ENCODE measurements around the gene VSX1. TPM values are rescaled to one million over a fixed set of nuclear protein-coding genes. Genes with fewer than 3 reads are reported as not detected.
A peak's percentile ranks its signal among the peaks of the same experiment; 100 is the strongest.

VSX1 gene
- total RNA-seq, 2 experiments from 2014 or later, result not detected

DNA sequence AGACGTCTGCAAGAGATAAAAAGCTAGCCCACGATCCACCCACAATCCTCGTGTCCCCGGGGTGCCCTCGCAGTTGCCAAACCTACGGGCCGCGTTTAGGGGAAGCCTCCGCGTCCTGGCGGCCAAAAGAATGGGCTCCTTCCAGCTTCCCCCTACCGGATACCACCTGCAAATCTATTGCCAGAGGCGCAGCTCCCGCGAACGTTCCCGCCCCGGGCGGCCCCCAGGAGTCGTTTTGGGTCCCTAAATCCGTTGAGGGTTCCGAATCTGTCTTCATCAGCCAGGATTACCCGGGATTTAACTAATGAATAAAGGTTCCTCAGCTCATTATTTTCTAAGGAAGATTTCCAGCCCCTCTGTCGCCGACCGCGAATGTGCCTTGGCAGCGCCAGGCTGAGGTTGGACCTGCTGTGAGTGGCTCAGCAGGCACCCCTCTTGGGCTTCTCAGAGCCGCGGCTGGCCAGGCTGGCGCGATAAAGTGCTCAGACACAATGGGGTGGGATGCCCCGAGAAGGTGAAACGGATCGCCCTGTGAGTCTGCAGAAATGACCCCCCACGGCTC is 2.8 kb upstream of the VSX1 start:
- H3K27ac Mint-ChIP-seq, result no peak overlapping the region

DNA sequence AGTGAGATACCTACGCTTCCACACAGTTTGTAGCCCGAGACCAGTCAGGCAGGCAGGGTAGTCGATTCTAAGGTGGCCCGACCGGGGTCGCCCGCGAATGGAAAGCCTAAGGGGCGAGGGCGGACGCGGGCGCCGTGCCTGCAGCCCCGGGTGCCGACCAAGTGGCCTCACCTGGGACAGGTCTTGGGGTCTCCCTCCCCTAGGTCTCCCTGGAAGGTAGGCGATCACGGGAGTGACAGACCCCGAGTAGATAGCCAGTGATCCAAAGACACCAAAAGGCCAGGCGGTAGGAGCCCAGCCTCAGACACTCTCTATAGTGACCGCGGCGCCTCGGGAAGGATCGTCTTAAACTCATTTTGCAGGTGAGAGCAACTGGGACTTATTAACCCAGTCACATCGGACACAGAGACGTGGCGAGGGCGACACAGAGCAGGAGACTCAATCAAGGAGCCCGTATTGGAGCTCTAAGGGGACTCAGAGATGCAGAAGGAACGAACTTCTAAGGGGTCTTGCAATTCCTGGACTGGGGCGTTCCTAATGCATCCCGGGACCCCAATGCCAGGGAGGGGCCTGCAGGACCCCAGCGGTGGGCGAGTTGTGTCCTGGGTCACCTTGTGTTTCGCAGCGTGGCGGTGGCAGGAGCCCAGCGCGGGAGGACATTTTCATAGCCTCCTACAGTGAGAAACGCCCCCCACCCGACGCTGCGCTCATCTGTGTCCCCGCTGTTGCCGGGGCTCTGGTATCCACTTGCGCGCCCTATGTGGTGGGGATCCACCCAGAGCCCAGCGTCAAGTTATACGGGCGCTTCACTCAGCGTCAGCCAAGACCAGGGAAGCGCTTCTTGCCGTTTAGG is 2.1 kb upstream of the VSX1 start:
- H3K4me1 Mint-ChIP-seq (ENCODE audit: low read depth), result peaks cover 26% of the 10 kb centered on the region
- CTCF ChIA-PET, result interaction anchor here (1.0 to 1.2 kb wide), 2 partner anchors 19 to 95 kb away, joined by 3 to 5 read pairs; no protein-coding TSS in a partner anchor
- no peak for DNase-seq
- POLR2A ChIA-PET, result no interaction called here
- H3K36me3 Mint-ChIP-seq, result no peaks in the 10 kb centered on the region
- H3K4me3 Mint-ChIP-seq, result no peak overlapping the region
- intact Hi-C loops (cut with micrococcal nuclease), result loop anchor here (5.0 kb wide), 1 partner anchor 93 kb away; no protein-coding TSS in a partner anchor
- no peaks in the 10 kb centered on the region for H3K9me3 Mint-ChIP-seq
- H3K27me3 Mint-ChIP-seq, result peaks cover 53% of the 10 kb centered on the region
- H3K27ac Mint-ChIP-seq, result no peak overlapping the region

More for the DNA sequence above, 2.8 kb upstream of the VSX1 start:
- ChIA-PET POLR2A (no interaction called here), CTCF (interaction anchor here (1.0 kb wide), 1 partner anchor 94 kb away, joined by 5 read pairs; no protein-coding TSS in a partner anchor)
- Mint-ChIP-seq H3K36me3 (no peaks in the 10 kb centered on the region), H3K4me3 (no peak overlapping the region), H3K4me1 (ENCODE audit: low read depth) (peaks cover 26% of the 10 kb centered on the region), H3K9me3 (no peaks in the 10 kb centered on the region), H3K27me3 (peaks cover 48% of the 10 kb centered on the region)
- intact Hi-C loops (cut with micrococcal nuclease), result loop anchor here (5.0 kb wide), 1 partner anchor 93 kb away; no protein-coding TSS in a partner anchor
- no peak for DNase-seq

DNA sequence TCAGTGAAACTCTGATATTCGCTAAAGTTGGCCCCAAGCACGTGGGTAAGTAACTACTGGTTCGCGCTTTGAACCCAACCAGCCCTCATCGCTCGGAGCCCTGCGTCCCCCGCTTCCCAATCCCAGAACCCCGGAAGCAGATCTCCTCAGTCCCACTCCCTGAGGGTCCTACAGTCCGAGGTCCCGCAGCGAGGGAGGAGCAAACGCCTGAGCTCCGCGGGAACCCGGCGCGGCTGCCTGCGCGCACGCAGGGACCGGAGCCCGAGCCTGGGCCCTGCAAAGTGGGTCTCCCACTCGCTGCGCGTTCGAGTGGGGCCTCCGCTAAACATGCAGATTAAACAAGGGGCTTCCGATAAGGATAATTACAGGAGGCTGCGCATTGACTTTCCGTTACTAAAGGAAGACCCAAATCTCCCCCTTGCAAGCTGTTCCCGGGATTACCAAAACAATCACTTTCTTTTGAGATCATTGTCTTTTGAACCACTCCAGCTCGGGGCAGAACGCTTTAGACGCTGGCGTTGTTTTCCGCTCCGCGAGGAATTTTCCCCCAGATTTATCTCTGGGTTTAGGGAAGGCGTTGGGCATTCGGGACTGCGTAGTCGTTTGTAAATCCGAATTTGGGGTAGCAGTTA is 1.3 kb upstream of the VSX1 start:
- Mint-ChIP-seq H3K36me3 (no peaks in the 10 kb centered on the region), H3K27me3 (peaks cover 58% of the 10 kb centered on the region), H3K4me3 (no peak overlapping the region), H3K27ac (no peak overlapping the region), H3K9me3 (no peaks in the 10 kb centered on the region), H3K4me1 (ENCODE audit: low read depth) (peaks cover 26% of the 10 kb centered on the region)
- DNase-seq, result no peak
- CTCF ChIA-PET, result interaction anchor here (1.2 kb wide), 1 partner anchor 18 kb away, joined by 3 read pairs; no protein-coding TSS in a partner anchor
- intact Hi-C loops (cut with micrococcal nuclease), result loop anchor here (5.0 kb wide), 1 partner anchor 94 kb away; no protein-coding TSS in a partner anchor
- POLR2A ChIA-PET, result no interaction called here

DNA sequence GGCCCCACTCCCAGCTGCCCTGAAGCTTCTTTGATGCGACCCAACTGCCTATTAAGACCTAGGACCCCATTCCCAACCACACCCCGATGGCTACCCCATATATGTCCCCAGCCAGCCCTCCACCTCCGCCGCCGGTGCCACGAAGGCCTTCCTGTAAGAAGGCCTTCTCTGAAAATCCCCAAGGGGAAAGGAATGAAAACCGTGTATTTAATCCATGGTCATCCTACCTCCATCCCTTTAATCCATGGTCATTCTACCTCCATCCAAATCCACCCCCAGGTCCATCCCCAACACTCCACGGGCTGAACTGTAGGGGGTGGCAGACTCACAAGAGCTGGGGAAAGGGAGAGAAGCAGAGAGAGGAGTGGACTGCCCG is 545 bp upstream of the VSX1 start:
- no peaks in the 10 kb centered on the region for H3K9me3 Mint-ChIP-seq
- no peaks in the 10 kb centered on the region for H3K36me3 Mint-ChIP-seq
- DNase-seq, result no peak
- ChIA-PET POLR2A (no interaction called here), CTCF (interaction anchor here (1.2 kb wide), 1 partner anchor 17 kb away, joined by 3 read pairs; no protein-coding TSS in a partner anchor)
- H3K4me1 Mint-ChIP-seq (ENCODE audit: low read depth), result peaks cover 26% of the 10 kb centered on the region
- H3K27ac Mint-ChIP-seq, result no peak overlapping the region
- no peak overlapping the region for H3K4me3 Mint-ChIP-seq
- intact Hi-C loops (cut with micrococcal nuclease), result loop anchor here (5.0 kb wide), 1 partner anchor 95 kb away; no protein-coding TSS in a partner anchor
- H3K27me3 Mint-ChIP-seq, result peaks cover 65% of the 10 kb centered on the region

DNA sequence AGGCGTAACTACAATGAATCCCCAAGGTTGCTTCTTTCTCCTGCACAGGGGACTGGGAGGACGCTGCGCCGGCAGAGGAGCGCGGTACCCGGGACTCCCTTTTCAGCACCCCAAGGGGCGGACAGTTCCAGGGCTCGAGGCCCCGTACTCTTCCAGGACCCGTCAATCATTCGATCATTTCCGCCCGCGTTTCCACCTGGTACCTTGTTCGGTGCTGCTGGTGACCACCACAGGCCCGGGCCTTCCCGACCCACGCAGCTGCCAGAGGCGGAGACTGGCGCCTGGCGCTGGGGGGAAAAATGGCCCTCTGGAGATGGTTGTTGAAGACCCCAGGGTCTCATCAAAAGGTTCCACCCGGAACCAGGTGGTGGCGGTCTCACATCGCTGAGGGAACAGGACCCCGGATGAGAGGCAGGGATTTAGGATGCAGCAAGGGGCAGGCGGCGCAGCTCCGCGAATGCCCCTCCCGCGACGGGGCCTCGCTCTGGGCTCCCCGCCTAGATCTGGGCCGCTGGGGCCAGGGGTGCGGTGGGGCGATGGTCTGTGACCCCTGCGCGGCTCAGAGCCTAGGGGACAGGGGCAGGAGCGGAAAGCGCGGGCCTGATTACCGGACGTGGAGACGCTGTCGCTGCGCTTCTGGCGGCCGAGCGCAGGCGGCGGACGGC is 744 bp downstream of the VSX1 start:
- no peak overlapping the region for H3K27ac Mint-ChIP-seq
- no peak overlapping the region for H3K4me3 Mint-ChIP-seq
- peak; percentile 56 for DNase-seq
- H3K9me3 Mint-ChIP-seq, result no peaks in the 10 kb centered on the region
- intact Hi-C loops (cut with micrococcal nuclease), result loop anchor here (5.0 kb wide), 1 partner anchor 96 kb away; no protein-coding TSS in a partner anchor
- ChIA-PET CTCF (interaction anchor here (1.3 kb wide), 1 partner anchor 16 kb away, joined by 3 read pairs; no protein-coding TSS in a partner anchor), POLR2A (no interaction called here)
- H3K4me1 Mint-ChIP-seq (ENCODE audit: low read depth), result peaks cover 32% of the 10 kb centered on the region
- H3K36me3 Mint-ChIP-seq, result no peaks in the 10 kb centered on the region
- peaks cover 71% of the 10 kb centered on the region for H3K27me3 Mint-ChIP-seq

DNA sequence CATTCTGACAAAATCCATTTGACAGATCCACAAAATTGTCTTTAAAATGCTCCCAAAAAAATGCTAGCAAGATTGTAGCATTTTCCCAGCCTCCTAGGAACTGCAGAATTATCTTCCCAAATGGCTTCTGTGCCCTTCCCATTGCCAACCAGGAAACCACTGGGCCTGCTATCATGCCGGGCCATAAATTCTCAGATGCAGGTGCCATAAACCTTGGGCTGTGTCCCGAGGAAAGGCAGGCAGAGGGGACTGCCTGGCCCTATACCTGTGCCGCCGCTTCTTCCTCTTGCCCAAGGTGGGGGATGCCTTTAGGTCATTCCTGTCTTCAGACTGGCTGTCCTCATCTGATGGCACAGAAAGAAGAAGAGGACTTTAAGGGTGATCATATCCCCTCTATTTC is 2.8 kb downstream of the VSX1 start:
- CTCF ChIA-PET, result no interaction called here
- no peak for DNase-seq
- peaks cover 58% of the 10 kb centered on the region for H3K27me3 Mint-ChIP-seq
- no peaks in the 10 kb centered on the region for H3K9me3 Mint-ChIP-seq
- peaks cover 26% of the 10 kb centered on the region for H3K4me1 Mint-ChIP-seq (ENCODE audit: low read depth)
- H3K27ac Mint-ChIP-seq, result no peak overlapping the region
- no peak overlapping the region for H3K4me3 Mint-ChIP-seq
- intact Hi-C loops (cut with micrococcal nuclease), result no loop called here
- H3K36me3 Mint-ChIP-seq, result no peaks in the 10 kb centered on the region
- POLR2A ChIA-PET, result no interaction called here

DNA sequence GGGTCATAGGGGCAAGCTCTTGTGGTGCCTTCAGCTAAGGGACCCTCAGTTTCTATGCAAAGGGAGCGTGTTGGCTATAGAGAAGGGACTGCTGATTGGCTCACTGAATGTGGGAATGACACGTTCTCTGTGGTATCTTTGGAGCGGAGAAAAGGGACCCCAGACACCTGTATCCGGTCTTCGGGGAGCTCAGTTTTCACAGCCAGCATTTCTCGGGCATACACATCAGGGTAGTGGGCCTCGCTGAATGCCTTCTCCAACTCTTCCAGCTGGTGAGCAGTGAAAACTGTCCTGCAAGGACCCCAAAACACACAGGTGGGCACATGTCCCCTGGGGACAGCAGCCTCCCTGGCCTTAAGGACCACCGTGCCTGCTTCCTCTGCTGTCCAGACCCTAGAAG is 3.3 kb downstream of the VSX1 start:
- intact Hi-C loops (cut with micrococcal nuclease), result no loop called here
- peaks cover 22% of the 10 kb centered on the region for H3K4me1 Mint-ChIP-seq (ENCODE audit: low read depth)
- POLR2A ChIA-PET, result no interaction called here

DNA sequence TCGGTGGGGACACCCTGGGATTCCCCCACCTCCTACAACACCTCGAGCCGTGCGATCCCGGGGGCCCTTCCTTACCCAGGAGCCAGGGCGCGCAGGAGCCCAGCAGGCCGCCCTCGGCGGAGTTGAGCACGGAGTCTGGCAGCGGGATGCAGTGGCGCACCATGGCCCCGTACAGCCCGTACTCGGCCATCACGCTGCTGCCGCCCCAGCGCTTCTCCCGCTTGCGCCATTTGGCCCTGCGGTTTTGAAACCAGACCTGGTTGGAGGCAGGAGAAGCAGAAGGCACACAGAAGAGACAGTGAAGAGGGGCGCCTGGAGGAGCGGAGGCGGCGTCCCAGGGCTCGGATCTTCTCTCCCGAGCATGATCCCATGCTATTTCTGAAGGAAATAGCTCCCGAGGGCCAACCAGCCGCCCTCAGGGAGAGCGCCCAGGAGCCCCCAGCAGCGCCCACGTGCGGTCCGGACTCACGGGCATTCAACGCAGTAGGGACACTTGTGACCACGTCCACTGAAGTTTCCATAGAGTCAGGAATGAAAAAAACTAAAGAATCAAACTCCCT is 4.3 kb downstream of the VSX1 start:
- DNase-seq, result no peak
- H3K27ac Mint-ChIP-seq, result no peak overlapping the region
- H3K9me3 Mint-ChIP-seq, result no peaks in the 10 kb centered on the region
- no peak overlapping the region for H3K4me3 Mint-ChIP-seq
- peaks cover 19% of the 10 kb centered on the region for H3K4me1 Mint-ChIP-seq (ENCODE audit: low read depth)
- CTCF ChIA-PET, result interaction anchor here (2.0 kb wide), 1 partner anchor 84 kb away, joined by 5 read pairs; no protein-coding TSS in a partner anchor
- intact Hi-C loops (cut with micrococcal nuclease), result no loop called here
- no peaks in the 10 kb centered on the region for H3K36me3 Mint-ChIP-seq
- peaks cover 58% of the 10 kb centered on the region for H3K27me3 Mint-ChIP-seq
- POLR2A ChIA-PET, result no interaction called here

More for the DNA sequence above, 3.3 kb downstream of the VSX1 start:
- peaks cover 56% of the 10 kb centered on the region for H3K27me3 Mint-ChIP-seq
- H3K36me3 Mint-ChIP-seq, result no peaks in the 10 kb centered on the region
- DNase-seq, result no peak
- no peak overlapping the region for H3K4me3 Mint-ChIP-seq
- H3K9me3 Mint-ChIP-seq, result no peaks in the 10 kb centered on the region
- CTCF ChIA-PET, result interaction anchor here (2.0 kb wide), 1 partner anchor 85 kb away, joined by 5 read pairs; no protein-coding TSS in a partner anchor
- no peak overlapping the region for H3K27ac Mint-ChIP-seq

DNA sequence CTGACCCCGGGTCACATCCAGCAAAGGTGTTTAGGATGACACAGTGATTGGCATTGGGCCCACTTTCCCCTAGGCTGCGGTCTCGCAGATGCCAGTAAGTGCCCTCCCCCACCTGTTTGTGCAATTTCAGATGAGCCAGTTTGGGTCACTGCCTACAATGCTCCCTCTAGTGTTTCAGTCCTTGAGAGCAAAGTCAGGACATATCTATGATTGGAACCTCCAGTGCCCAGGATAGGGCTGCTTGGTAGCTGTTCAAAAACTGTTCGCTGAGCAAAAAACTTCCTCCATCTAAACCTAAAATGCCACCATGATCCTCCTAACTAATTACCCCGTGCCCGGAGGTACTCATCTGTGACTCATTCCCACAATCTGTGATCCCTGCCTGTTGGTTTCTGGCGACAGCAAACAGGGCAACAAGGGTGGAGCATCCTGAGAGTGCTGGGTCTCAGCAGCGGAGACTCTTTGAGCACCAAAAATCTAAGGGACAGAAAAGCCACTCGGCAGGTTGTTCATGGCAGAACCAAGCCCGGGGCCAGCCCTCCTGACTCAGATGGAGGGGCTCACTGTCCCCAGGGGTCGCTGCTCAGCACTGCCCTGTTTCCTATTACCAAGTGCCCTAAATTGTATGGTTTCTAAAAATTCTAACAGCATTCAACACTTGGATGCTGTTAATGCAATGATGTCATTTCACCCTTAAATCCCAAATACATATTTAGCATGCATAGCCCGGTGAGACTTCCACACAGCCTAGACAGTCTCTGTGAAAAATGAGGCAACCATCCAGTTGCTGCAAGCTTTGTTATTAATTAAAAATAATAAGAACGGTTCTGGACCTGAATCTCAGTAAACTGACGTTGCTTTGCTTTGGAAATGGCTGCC is 5.0 kb downstream of the VSX1 start:
- ChIA-PET POLR2A (no interaction called here), CTCF (interaction anchor here (2.0 kb wide), 1 partner anchor 83 kb away, joined by 5 read pairs; no protein-coding TSS in a partner anchor)
- H3K27me3 Mint-ChIP-seq, result peaks cover 58% of the 10 kb centered on the region
- no peak overlapping the region for H3K27ac Mint-ChIP-seq
- no peaks in the 10 kb centered on the region for H3K36me3 Mint-ChIP-seq
- intact Hi-C loops (cut with micrococcal nuclease), result no loop called here
- DNase-seq, result peak; percentile 41
- no peaks in the 10 kb centered on the region for H3K9me3 Mint-ChIP-seq
- no peak overlapping the region for H3K4me3 Mint-ChIP-seq
- H3K4me1 Mint-ChIP-seq (ENCODE audit: low read depth), result peaks cover 15% of the 10 kb centered on the region

DNA sequence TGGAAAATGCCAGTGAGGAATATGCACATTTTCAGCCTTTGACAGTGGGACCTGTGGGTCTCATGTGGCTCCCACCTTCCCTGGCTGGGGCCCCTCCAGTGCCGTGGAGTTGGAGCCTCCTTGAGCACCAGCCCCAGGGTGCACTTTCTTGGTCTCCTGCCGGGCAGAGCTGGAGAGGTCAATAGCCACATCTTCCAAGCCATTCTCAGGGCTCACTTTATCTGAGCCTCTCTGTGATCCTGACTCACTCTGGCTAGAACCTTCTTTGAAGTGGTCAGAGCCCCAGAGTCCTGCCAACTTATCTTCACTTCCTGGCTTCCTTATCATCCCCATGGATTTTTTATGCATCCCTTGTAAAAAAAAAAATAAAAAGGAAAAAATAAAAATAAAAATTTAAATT is 5.7 kb downstream of the VSX1 start:
- ChIA-PET CTCF (no interaction called here), POLR2A (no interaction called here)
- intact Hi-C loops (cut with micrococcal nuclease), result no loop called here
- no peak for DNase-seq
- Mint-ChIP-seq H3K4me1 (ENCODE audit: low read depth) (peaks cover 12% of the 10 kb centered on the region), H3K9me3 (no peaks in the 10 kb centered on the region), H3K36me3 (no peaks in the 10 kb centered on the region), H3K4me3 (no peak overlapping the region), H3K27me3 (peaks cover 62% of the 10 kb centered on the region), H3K27ac (no peak overlapping the region)

DNA sequence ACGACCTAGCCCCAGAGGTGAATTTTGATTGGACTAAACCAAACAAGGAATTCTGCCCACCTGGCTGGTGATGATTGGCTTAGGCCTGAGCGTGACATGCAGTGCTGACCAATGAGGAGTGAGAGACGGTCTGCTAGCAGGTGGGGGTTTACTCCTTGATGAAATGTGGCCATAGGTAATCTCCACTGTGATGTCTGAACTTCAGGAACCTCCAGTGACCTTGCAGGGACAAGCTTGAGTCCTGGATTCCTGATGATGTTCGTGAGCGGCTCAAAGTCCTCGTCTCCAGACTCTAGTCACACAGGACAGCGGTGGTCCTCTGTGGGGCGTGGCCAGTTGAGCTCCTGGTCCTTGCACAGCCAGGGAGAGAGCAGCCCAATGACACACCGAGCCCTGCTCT is 8.4 kb downstream of the VSX1 start:
- H3K9me3 Mint-ChIP-seq, result no peaks in the 10 kb centered on the region
- ChIA-PET CTCF (no interaction called here), POLR2A (no interaction called here)
- DNase-seq, result no peak
- H3K4me1 Mint-ChIP-seq (ENCODE audit: low read depth), result peaks cover 6% of the 10 kb centered on the region
- peaks cover 49% of the 10 kb centered on the region for H3K27me3 Mint-ChIP-seq
- intact Hi-C loops (cut with micrococcal nuclease), result no loop called here
- H3K4me3 Mint-ChIP-seq, result no peak overlapping the region
- H3K36me3 Mint-ChIP-seq, result no peaks in the 10 kb centered on the region
- no peak overlapping the region for H3K27ac Mint-ChIP-seq

All from activated CD4-positive, alpha-beta memory T cell treated with anti-CD3 and anti-CD28 coated beads for 36 hours (primary cell).